ENCODE data around the gene OXCT2.
"Not testable (repeated sequence)": the region's sequence is repeated elsewhere in the genome, so short reads cannot be mapped to it uniquely, and the experiment has no call there.

The OXCT2 gene

GRCh38 chr1:39771022-39771532 lies at the start of gene OXCT2:
OXCT2 (minus strand) TSS chr1:39771348; CDS start chr1:39771255, 93 bp downstream.
- DNase-seq, result not testable (repeated sequence)

DNA sequence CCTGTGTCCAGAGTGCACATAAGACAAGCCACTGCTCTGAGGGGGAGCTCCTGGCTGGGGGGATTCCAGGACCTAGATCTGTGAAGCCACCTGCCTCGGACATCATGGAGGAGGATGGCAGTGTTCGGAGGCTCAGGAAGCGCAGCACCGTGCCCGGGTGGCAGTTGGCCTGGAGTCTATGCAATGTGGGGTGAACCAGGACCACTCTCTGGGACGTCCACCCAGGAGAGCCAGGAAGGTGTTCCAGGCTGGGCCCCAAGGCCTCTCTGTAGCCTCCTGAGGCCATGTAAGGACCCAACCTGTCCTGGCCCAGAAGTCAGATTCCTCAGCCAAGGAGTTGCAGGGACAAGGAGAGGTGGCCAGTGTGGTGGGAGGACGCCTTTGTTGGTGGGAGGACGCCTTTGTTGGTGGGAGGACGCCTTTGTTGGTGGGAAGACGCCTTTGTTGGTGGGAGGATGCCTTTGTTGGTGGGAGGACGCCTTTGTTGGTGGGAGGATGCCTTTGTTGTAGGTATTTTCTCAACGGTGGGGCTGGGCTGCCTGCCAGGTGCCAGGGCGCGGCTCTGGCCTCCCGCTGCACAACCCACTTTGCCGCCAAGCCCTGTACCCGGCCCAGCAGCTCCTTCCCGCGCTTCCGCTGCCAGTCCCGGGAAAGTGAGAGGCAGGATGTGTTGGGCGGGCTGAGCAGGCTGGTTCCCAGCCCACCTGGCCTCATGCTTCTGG lies 48.1 kb upstream of the OXCT2 start:
- DNase-seq, result no peak

GRCh38 chr1:39818482-39818881 lies 47.3 kb upstream of the OXCT2 start:
- DNase-seq, result no peak

DNA sequence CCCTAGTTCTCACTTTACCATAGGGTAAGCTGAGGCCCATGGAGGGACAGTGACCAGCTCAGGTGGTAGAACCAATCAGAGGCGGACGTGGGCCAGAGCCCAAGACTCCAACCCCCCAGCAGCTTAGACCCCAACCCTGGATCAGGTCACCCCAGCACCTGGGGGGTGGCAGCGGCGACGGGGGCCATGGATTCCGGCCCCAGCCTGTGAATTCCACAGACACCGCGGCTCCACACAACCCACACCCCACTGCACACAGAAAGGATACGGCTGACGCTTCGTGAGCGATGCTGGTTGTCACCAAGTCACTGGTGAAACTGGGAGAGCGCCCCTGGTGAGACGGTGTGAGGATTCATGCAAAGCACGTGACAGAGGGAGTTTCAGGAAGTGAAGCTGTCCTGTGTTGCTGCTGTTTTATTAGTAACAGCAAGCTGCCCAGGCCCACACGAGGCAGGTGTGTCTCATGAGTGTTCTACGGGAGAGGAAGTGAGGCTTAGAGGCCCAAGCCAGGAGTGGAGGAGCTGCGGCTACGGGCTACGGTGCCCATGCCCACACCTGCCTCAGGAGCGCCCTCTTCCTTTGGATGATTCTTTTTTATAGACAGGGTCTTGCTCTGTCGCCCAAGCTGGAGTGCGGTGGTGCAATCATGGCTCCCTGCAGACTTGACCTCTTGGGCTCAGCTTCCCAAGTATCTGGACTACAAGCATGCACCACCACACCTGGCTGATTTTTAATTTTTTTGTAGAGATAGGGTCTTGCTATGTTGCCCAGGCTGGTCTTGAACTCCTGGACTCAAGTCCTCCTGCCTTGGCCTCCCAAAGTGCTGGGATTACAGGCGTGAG lies 46.2 kb upstream of the OXCT2 start:
- peak; percentile 75 for DNase-seq

DNA sequence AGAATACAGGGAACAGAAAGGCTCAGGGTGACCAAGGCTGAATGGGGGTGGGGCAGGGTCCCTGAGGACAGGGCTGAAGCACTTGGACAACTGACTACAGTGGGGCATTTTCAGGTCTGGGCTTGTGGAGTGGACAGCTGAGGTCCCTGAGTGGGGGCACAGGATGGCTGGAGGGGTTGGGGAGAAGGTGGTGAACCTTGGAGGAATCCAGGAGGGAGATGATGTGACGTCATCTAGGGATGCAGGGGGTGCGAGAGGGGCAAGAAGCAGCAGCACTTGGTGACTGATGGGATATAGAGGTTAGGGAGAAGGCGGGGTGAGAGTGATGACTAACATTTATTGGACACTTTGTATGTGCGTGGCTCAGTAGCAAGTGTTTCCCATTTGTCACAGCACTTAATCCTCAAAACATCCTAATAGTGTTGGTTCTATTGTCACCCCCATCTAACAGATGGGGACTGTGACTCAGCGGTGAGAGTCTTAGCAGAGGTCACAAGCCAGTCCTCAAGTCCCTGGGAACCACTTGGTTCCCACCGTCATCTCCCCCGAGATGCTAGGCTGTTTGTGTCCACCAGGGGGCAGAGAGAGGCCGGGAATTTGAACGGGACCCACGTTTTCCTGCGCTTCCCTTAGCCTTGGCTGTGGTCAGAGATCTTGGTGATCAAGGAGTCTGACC lies 45.4 kb upstream of the OXCT2 start:
- peak; percentile 75 for DNase-seq

- no peak for DNase-seq
Observed at GRCh38 chr1:39812913-39813312, 41.8 kb upstream of the OXCT2 start.

DNA sequence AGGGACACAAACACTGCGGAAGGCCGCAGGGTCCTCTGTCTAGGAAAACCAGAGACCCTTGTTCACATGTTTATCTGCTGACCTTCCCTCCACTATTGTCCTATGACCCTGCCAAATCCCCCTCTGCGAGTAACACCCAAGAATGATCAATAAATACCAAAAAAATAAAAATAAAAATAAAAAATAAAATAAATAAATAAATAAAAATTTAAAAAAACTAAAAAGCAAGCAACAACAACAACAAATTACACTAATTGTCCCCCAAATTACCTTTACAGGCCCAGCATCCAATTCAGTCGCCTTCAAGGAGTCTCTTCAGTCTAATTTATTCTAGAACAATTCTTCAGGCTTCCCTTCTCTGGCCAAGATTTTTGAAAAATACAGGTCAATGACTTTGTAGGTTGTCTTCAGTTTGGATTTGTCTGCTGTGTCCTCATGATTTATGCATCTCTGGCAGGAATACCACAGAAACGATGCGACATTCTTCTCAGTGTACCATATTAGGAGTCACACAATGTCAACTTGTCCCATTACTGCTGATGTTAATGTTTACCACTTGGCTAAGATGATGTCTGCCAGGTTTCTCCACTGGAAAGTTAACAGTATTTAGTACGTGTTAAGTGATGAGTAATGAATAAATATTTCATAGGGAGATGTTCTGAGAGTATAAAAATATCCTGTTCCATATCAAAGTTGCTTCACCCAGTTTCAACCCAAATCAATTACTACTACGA lies 37.8 kb upstream of the OXCT2 start:
- no peak for DNase-seq

DNA sequence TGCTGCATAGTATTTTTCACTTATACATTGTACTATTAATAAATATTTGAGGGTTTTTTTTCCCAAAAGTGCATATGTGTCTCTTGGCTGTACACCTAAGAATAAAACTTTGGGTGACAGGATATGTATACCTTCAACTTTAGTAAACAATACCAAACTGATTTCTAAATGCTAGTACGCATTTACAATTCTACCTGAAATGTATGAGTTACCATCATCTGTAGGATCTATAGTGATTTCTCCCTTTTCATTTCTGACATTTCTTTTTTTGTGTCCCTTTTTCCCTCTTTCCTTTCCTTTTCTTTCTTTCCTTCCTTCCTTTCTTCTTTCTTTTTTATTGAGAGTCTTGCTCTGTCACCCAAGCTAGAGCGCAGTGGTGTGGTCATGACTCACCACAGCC lies 34.2 kb upstream of the OXCT2 start:
- DNase-seq, result no peak

DNA sequence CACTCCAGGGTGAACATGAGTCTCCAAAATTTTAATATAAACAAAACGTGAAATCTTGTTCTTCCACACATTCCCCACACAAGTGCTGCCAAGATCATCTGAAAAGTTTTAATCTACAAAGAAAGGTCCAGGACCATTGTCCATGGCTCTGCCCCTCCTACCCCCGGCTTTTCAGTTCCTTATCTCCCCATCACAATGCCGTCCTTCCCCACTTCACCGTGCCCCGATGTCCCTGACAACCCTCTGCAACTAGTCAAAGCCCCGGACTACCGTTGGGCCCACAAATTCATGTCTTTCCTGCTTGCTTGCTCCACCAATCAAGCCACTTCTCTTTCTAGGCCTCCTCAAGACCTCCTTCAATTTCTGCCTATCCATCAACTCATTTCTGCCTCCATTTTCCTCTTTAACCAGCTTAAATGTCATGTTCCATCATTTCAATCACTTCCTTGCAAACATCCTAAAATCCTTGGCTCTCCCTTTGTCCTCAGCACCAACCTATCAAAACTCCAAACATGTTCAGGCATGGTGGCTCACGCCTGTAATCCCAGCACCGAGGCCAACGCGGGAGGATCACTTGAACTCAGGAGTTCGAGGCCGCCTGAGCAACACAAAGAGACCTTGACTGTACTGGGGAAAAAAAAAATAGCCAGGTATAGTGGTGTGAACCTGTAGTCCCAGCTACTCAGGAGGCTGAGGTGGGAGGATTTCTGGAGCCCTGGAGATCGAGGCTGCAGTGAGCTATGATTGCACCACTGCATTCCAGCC lies 31.5 kb upstream of the OXCT2 start:
- no peak for DNase-seq

- DNase-seq, result no peak
Observed at GRCh38 chr1:39800471-39800835, 29.3 kb upstream of the OXCT2 start.

GRCh38 chr1:39799770-39800470 lies 28.8 kb upstream of the OXCT2 start:
- peak; percentile 76 for DNase-seq

DNA sequence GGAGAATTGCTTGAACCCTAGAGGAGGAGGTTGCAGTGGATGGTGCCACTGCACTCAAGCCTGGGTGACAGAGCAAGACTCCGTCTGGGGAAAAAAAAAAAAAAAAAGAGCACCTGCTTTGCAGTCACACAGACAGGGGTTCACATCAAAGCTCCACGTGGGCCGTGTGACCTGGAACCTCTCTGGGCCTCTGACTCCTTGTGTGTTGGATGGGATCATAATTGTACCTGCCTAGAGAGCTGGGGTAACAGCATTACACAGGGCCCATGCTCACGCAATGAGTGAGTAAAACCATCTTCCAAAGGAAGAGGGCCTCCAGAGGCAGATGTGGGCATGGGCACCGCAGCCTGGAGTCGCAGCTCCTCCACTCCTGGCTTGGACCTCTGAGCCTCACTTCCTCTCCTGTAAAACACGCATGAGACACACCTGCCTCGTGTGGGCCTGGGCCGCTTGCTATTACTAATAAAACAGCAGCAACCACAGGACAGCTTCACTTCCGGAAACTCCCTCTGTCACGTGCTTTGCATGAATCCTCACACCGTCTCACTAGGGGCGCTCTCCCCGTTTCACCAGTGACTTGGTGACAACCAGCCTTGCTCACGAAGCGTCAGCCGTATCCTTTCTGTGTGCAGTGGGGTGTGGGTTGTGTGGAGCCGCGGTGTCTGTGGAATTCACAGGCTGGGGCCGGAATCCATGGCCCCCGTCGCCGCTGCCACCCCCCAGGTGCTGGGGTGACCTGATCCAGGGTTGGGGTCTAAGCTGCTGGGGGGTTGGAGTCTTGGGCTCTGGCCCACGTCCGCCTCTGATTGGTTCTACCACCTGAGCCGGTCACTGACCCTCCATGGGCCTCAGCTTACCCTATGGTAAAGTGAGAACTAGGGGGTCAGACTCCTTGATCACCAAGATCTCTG lies 28.0 kb upstream of the OXCT2 start:
- DNase-seq, result peak; percentile 88

DNA sequence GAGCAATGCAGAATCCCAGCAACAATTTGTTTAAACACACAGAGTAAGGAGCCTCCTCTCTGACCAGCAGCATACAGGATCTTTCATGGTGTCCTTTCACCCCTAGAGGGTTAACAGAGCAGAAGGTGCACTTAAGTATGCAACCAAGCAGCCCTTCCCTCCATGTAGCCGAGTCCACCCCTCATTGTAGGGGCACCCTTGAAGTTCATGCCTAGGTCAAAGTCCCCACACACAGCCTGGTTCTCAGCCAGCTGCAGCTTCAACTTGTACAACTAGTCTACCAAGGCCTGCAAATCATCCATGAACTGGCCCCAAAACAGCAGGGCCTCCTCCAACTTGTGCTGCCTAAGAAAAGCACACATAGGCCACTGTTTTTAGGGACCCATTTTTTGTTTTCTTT lies 24.5 kb upstream of the OXCT2 start:
- DNase-seq, result no peak

- DNase-seq, result no peak
Observed at GRCh38 chr1:39791838-39792237, 20.7 kb upstream of the OXCT2 start.

- no peak for DNase-seq
Observed at GRCh38 chr1:39789571-39790110, 18.5 kb upstream of the OXCT2 start.

DNA sequence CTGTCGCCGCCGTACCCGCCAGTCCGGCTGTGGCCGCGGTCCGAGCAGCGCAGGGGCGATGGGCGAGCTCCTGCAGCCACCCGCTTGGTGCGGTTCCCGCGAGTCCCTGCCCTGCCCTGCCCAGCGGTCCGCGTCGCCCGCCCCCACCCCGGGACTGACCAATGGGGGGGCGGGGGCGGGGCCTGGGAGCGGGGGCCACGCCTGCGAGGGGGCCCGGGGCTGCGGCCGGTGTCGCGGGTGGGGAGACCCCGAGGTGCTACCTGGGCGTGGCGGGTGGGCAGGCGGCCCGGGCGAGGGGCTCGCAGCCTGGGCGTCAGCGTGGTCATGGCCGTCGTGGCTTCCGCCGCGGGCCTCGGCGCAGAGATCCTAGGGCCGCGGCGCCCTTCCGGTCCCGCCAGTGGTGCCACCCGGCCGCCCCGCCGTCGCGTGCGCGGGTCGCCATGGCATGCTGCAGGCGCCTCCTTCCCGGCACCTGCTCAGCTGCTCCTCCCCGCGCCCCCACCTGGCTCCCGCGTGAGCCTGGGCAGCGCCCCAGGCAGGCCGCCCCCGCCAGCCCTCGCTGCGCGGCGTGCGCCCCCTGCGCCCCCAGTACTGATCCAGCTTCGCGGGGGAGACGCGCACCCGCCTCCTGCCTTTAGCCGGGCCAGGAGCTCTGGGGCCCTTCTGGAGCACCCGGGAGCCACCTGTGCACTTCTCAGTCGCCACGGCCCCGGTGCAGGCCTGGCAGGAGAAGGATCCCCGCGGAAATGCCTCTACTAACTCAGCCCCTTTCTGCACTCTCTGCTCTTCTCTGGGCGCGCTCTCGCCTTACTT lies 17.8 kb upstream of the OXCT2 start, which contains the start of gene BMP8B:
Gene BMP8B, minus strand, starts transcription at position 108 of the 813 bp plus-strand sequence. CDS start 380 bp downstream, outside the sequence.
- DNase-seq, result peak; percentile 52

DNA sequence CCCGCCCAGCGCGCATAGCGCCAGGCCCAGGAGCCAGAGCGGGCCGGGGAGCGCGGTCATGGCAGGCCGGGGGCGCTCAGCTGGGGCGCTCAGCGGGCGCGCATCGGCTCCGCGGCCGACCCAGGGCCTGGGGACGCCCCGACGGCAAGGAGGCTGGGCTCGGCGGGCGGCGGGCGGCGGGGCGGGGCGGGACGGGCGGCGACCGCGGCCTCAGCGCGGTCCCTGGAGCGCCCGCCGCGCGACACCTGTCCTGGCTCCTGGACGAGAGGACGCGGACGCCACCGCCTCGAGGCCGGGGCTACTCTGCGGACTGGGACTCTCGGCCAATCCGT lies 17.2 kb upstream of the OXCT2 start:
- DNase-seq, result no peak

GRCh38 chr1:39787964-39788363 lies 16.8 kb upstream of the OXCT2 start:
- not testable (repeated sequence) for DNase-seq

GRCh38 chr1:39787468-39787867 lies 16.3 kb upstream of the OXCT2 start:
- DNase-seq, result no peak

All from CD4-positive, alpha-beta T cell treated with Interleukin-17A for 4 hours (primary cell).